PFSK-1 (cell line): ENCODE results near the gene MFSD6.

Experiments
- FOXP2 ChIP-seq: optimal IDR thresholded peaks from 2 replicates; pipeline ENCODE3; 2011; ENCODE audit warnings: borderline replicate concordance, control low read depth, inconsistent platforms; ENCODE audit not compliant: insufficient read depth; ENCODE audit errors: extremely low read length, extremely low read depth
- POLR2AphosphoS5 ChIP-seq: IDR thresholded peaks from 2 replicates; pipeline ENCODE4 v1.6.1; 2012; ENCODE audit warnings: low read depth, mild to moderate bottlenecking, control low read depth, low read length, moderate library complexity
- SIN3A ChIP-seq: IDR thresholded peaks from 2 replicates; pipeline ENCODE4 v1.6.1; 2012; ENCODE audit warnings: mild to moderate bottlenecking, low read length, moderate library complexity, borderline replicate concordance; ENCODE audit not compliant: insufficient read depth
- TAF1 ChIP-seq: IDR thresholded peaks from 2 replicates; pipeline ENCODE4 v1.6.1; 2012; ENCODE audit warnings: low read length, control low read depth, borderline replicate concordance; ENCODE audit not compliant: insufficient read depth
- TF ChIP-seq, protein P1 (sequence below), 2 experiments: IDR thresholded peaks; 2 replicates each; pipeline versions ENCODE4 v1.6.1 to v1.8.0; 2011 to 2012; ENCODE audit warnings: low read depth in 2 of 2, low read length in 2 of 2, control low read depth in 1 of 2, inconsistent platforms in 1 of 2, mild to moderate bottlenecking in 1 of 2, moderate library complexity in 1 of 2; ENCODE audit not compliant: insufficient read depth in 1 of 2

The MFSD6 gene

GRCh38 chr2:190456833-190457232, 48.7 kb downstream of the MFSD6 start:
- TF ChIP-seq SIN3A (no peak), FOXP2 (no peak), POLR2AphosphoS5 (no peak), TAF1 (no peak)
- TF ChIP-seq, protein P1, sequence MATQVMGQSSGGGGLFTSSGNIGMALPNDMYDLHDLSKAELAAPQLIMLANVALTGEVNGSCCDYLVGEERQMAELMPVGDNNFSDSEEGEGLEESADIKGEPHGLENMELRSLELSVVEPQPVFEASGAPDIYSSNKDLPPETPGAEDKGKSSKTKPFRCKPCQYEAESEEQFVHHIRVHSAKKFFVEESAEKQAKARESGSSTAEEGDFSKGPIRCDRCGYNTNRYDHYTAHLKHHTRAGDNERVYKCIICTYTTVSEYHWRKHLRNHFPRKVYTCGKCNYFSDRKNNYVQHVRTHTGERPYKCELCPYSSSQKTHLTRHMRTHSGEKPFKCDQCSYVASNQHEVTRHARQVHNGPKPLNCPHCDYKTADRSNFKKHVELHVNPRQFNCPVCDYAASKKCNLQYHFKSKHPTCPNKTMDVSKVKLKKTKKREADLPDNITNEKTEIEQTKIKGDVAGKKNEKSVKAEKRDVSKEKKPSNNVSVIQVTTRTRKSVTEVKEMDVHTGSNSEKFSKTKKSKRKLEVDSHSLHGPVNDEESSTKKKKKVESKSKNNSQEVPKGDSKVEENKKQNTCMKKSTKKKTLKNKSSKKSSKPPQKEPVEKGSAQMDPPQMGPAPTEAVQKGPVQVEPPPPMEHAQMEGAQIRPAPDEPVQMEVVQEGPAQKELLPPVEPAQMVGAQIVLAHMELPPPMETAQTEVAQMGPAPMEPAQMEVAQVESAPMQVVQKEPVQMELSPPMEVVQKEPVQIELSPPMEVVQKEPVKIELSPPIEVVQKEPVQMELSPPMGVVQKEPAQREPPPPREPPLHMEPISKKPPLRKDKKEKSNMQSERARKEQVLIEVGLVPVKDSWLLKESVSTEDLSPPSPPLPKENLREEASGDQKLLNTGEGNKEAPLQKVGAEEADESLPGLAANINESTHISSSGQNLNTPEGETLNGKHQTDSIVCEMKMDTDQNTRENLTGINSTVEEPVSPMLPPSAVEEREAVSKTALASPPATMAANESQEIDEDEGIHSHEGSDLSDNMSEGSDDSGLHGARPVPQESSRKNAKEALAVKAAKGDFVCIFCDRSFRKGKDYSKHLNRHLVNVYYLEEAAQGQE (IDR thresholded peaks at IDR 0.05; ENCODE audit: insufficient read depth in 1 of 2, low read depth in 2 of 2, low read length in 2 of 2) = no peak

DNA sequence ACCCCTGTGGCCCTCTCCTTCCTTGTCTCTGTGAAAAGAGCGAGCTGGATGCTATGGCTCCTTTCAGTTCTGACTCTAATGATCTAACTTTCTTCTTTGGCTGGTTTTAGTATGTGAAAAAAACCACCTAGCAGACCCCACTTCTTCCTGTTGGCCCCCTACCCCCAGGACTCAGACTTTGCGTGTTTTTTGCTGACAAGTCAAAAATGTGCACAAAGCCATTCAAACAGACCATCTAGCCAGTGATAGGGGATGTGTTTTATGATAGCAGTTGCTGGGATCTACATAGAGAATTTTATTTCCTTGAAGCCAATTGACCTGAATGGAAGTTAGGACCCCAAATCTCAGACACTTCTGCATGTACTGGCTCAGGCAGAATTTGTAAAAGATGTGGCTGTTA, 49.1 kb downstream of the MFSD6 start:
- no peak for TF ChIP-seq TAF1
- no peak for TF ChIP-seq SIN3A
- no peak for TF ChIP-seq POLR2AphosphoS5
- TF ChIP-seq, protein P1 (IDR thresholded peaks at IDR 0.05; ENCODE audit: insufficient read depth in 1 of 2, low read depth in 2 of 2, low read length in 2 of 2) = no peak
- no peak for TF ChIP-seq FOXP2

GRCh38 chr2:190458352-190459107, 50.4 kb downstream of the MFSD6 start:
- TF ChIP-seq TAF1 (no peak), POLR2AphosphoS5 (no peak), SIN3A (no peak), FOXP2 (no peak)
- TF ChIP-seq, protein P1 (IDR thresholded peaks at IDR 0.05; ENCODE audit: insufficient read depth in 1 of 2, low read depth in 2 of 2, low read length in 2 of 2) = no peak

- TF ChIP-seq, protein P1 (IDR thresholded peaks at IDR 0.05; ENCODE audit: insufficient read depth in 1 of 2, low read depth in 2 of 2, low read length in 2 of 2) = no peak
- TF ChIP-seq POLR2AphosphoS5 (no peak), TAF1 (no peak), FOXP2 (no peak), SIN3A (no peak)
Observed at GRCh38 chr2:190459881-190460280, 51.7 kb downstream of the MFSD6 start.
